Fibroblast of the aortic adventitia (primary cell): ENCODE measurements around the gene LRRC66. TPM values are rescaled to one million over a fixed set of nuclear protein-coding genes. Genes with fewer than 3 reads are reported as not detected.

ENCODE experiments used
- DNase-seq: peaks from one replicate; pipeline ENCODE4 v3.0.0-alpha.2; 2010; ENCODE audit warnings: low read depth
- H3K4me3 ChIP-seq: 2 replicates; pipeline ENCODE4 v1.5.1; 2011; ENCODE audit warnings: low read depth, mild to moderate bottlenecking, control low read depth, low read length, moderate library complexity
- CTCF ChIP-seq: IDR thresholded peaks from 2 replicates; pipeline ENCODE4 v1.5.1; 2011; ENCODE audit warnings: mild to moderate bottlenecking, low read length, control low read depth, inconsistent platforms; ENCODE audit not compliant: insufficient read depth
- total RNA-seq: library from RNA; depleted of rRNA; stranded (reverse); fragments of >200 nt; gene quantifications from 2 replicates; pipeline ENCODE4 v1.2.3, GENCODE V29; 2012; ENCODE audit warnings: low replicate concordance

LRRC66 gene
- total RNA-seq, 1 donor: 0.81 TPM

- peak; percentile 31 for DNase-seq
- H3K4me3 ChIP-seq: no peak overlapping the region
- TF ChIP-seq CTCF: no peak
Measured at GRCh38 chr4:52015366-52015765, 4.8 kb downstream of the LRRC66 start.

GRCh38 chr4:52014903-52015302, 5.3 kb downstream of the LRRC66 start:
- TF ChIP-seq CTCF: no peak
- no peak overlapping the region for H3K4me3 ChIP-seq
- no peak for DNase-seq

GRCh38 chr4:52012651-52013050, 7.5 kb downstream of the LRRC66 start:
- H3K4me3 ChIP-seq: no peak overlapping the region
- DNase-seq: no peak
- no peak for TF ChIP-seq CTCF

- no peak overlapping the region for H3K4me3 ChIP-seq
- no peak for TF ChIP-seq CTCF
- peak; percentile 5 for DNase-seq
Measured at GRCh38 chr4:52010986-52011385, 9.2 kb downstream of the LRRC66 start.

GRCh38 chr4:52006887-52007286, 13.3 kb downstream of the LRRC66 start:
- no peak for DNase-seq
- TF ChIP-seq CTCF: no peak
- H3K4me3 ChIP-seq: no peak overlapping the region

- no peak for TF ChIP-seq CTCF
- no peak for DNase-seq
- H3K4me3 ChIP-seq: no peak overlapping the region
Measured at GRCh38 chr4:52005604-52006273, 14.4 kb downstream of the LRRC66 start.

GRCh38 chr4:52004414-52004813, 15.7 kb downstream of the LRRC66 start:
- no peak overlapping the region for H3K4me3 ChIP-seq
- no peak for TF ChIP-seq CTCF
- DNase-seq: no peak
